Heart left ventricle (tissue), 16 donors: Measurements from ENCODE around the gene NFE2L3. TPM values are rescaled to one million over a fixed set of nuclear protein-coding genes. Genes with fewer than 3 reads are reported as not detected.

Experiments
- ATAC-seq, 4 donors: fragments of 200-7000 bp; cut with Tn5 transposase; one replicate each; pipeline ENCODE4 v1.9.1; 2020 to 2022; ENCODE audit warnings: moderate library complexity in 4 of 4, mild to moderate bottlenecking in 3 of 4, moderate number of reproducible peaks in 1 of 4
- DNase-seq, 5 donors: peaks; one replicate each; pipeline ENCODE4 v3.0.0-alpha.2; 2020
- H3K27ac ChIP-seq, 12 donors: fragments of 200-600 bp; sonication (generic) in 4 of 12; one replicate each; pipeline versions ENCODE4 v1.5.0 to v1.8.0; 2016 to 2022; ENCODE audit warnings: mild to moderate bottlenecking in 2 of 12
- H3K27me3 ChIP-seq, 9 donors: fragments of 200-600 bp; sonication (generic) in 2 of 9; one replicate each; pipeline versions ENCODE4 v1.5.1 to v1.8.0; 2016 to 2022; ENCODE audit warnings: mild to moderate bottlenecking in 3 of 9
- H3K36me3 ChIP-seq, 9 donors: fragments of 200-600 bp; sonication (generic) in 2 of 9; one replicate each; pipeline versions ENCODE4 v1.5.0 to v1.8.0; 2018 to 2022; ENCODE audit warnings: mild to moderate bottlenecking in 2 of 9
- H3K4me1 ChIP-seq, 12 donors: fragments of 200-600 bp; sonication (generic) in 4 of 12; one replicate each; pipeline versions ENCODE4 v1.5.0 to v1.8.0; 2016 to 2022; ENCODE audit warnings: mild to moderate bottlenecking in 3 of 12
- H3K4me3 ChIP-seq, 12 donors: fragments of 200-600 bp; sonication (generic) in 4 of 12; one replicate each; pipeline versions ENCODE4 v1.5.0 to v1.8.0; 2017 to 2022; ENCODE audit warnings: mild to moderate bottlenecking in 9 of 12, moderate library complexity in 4 of 12
- H3K9me3 ChIP-seq, 12 donors: fragments of 200-600 bp; sonication (generic) in 4 of 12; one replicate each; pipeline versions ENCODE4 v1.5.0 to v1.8.0; 2016 to 2022; ENCODE audit warnings: mild to moderate bottlenecking in 1 of 12
- POLR2A ChIP-seq, 2 donors: fragments of 450-650 bp; IDR thresholded peaks; one replicate each; pipeline ENCODE4 v1.6.1; 2017; ENCODE audit warnings: antibody characterized with exemption in 2 of 2, mild to moderate bottlenecking in 2 of 2, moderate library complexity in 2 of 2
- WGBS, 4 donors: extraction: QIAGEN DNeasy Blood & Tissue Kit in 2 of 4; methylation state at CpG; one replicate each; pipeline versions ENCODE4 v1.1.5 to v1.1.7; 2013 to 2018; 5-methylcytosine and 5-hydroxymethylcytosine counted together
- intact Hi-C, 10 donors: fragments of 100-400 bp; cut with DNase I; formaldehyde crosslinking; loops; one replicate each; pipeline versions ENCODE4 v1.11.1 to v1.14.2; 2022
- polyA plus RNA-seq, 2 donors: library from polyadenylated mRNA; stranded (reverse); fragments of 200-250 nt; gene quantifications; one replicate each; pipeline ENCODE4 v1.2.3, GENCODE V29; 2013
- total RNA-seq, 9 donors: library from RNA; depleted of rRNA in 2 of 9; stranded (reverse); fragments of >200 nt in 2 of 9; fragmentation: NEBNext Ultra II Directional in 3 of 9; extraction: Animal tissue kit (Norgen Biotek cat#: 25700) in 3 of 9; gene quantifications; one replicate each; pipeline versions ENCODE4 v1.1.0 to v1.2.4, GENCODE V29; 2016 to 2023
- TF ChIP-seq, protein P1 (sequence below), 12 donors: fragments of 200-600 bp; sonication (generic) in 4 of 12; IDR thresholded peaks; one replicate each; pipeline versions ENCODE4 v1.5.0 to v1.8.0; 2018 to 2022; ENCODE audit warnings: antibody characterized with exemption in 12 of 12, mild to moderate bottlenecking in 5 of 12
- donor health status: ischemic (EF 13 %, LVEDD 7.1; RV severe dilation, severe dysfunction).
- donor health status: healthy with polysubstance abuse.
- donor health status: DM: no; HTN: yes; CAD: no.
- donor health status: DM: no; HTN: no; CAD: no.
- donor health status: ischemic (EF 25% LVEDD 6.9; RV normal size, moderate dysfunction).
- donor health status: ischemic (EF 25% LVEDD 5.7; RV mildly dilated, moderate dysfunction).
- donor health status: healthy.
- donor health status: DM: yes; HTN: yes; CAD: no.
- donor health status: ischemic (EF 35%, LVEDD 5.7; RV mildly dilated, moderate dysfunction).
- donor health status: nonischemic (EF 11% LVEDD 7.7; RV severe dilation, severe dysfunction).
- donor health status: DM: yes; HTN: yes; CAD: no.
- donor health status: PGD.
- donor health status: ischemic (EF 29% LVEDD 5.4; RV normal size, mild dysfunction).
- donor health status: nonischemic (EF 23%, LVEDD 6.1; RV moderate dilation, normal function).

NFE2L3 gene
- total and polyA plus RNA-seq, 11 donors, result 0.75 to 5.6 (median 1.8) TPM

DNA sequence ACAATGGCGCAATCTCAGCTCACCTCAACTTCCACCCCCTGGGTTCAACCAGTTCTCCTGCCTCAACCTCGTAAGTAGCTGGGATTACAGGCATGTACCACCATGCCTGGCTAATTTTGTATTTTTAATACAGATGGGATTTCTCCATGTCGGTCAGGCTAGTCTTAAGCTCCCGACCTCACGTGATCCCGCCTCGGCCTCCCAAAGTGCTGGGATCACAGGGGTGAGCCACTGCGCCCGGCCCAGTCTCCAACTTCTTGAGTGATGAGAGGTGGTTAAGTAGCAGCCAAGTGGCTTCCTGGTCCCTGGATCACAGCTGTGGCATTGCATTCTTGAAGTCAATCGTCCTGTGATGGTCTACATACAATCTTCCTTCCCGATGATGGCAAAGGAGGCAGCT lies 46.1 kb upstream of the NFE2L3 start:
- ATAC-seq (no peak), DNase-seq (no peak)
- Histone ChIP-seq H3K4me1 (no peaks in the 10 kb centered on the region), H3K27me3 (peaks cover 0 to 14% (median 0%) of the 10 kb centered on the region in 9 donors), H3K9me3 (no peaks in the 10 kb centered on the region), H3K36me3 (no peaks in the 10 kb centered on the region), H3K27ac (no peak overlapping the region), H3K4me3 (no peak overlapping the region)
- intact Hi-C loops, result loop anchor here in 1 of 10 donors (2.0 kb wide), 1 partner anchor 27 kb away; no protein-coding TSS in a partner anchor
- TF ChIP-seq POLR2A (IDR thresholded peaks at IDR 0.05), result no peak
- TF ChIP-seq, protein P1, sequence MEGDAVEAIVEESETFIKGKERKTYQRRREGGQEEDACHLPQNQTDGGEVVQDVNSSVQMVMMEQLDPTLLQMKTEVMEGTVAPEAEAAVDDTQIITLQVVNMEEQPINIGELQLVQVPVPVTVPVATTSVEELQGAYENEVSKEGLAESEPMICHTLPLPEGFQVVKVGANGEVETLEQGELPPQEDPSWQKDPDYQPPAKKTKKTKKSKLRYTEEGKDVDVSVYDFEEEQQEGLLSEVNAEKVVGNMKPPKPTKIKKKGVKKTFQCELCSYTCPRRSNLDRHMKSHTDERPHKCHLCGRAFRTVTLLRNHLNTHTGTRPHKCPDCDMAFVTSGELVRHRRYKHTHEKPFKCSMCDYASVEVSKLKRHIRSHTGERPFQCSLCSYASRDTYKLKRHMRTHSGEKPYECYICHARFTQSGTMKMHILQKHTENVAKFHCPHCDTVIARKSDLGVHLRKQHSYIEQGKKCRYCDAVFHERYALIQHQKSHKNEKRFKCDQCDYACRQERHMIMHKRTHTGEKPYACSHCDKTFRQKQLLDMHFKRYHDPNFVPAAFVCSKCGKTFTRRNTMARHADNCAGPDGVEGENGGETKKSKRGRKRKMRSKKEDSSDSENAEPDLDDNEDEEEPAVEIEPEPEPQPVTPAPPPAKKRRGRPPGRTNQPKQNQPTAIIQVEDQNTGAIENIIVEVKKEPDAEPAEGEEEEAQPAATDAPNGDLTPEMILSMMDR (IDR thresholded peaks at IDR 0.05), result no peak
- WGBS, 4 donors, result 89 to 96% (median 90%) methylated on average over 10 to 11 of the region's 11 CpGs

DNA sequence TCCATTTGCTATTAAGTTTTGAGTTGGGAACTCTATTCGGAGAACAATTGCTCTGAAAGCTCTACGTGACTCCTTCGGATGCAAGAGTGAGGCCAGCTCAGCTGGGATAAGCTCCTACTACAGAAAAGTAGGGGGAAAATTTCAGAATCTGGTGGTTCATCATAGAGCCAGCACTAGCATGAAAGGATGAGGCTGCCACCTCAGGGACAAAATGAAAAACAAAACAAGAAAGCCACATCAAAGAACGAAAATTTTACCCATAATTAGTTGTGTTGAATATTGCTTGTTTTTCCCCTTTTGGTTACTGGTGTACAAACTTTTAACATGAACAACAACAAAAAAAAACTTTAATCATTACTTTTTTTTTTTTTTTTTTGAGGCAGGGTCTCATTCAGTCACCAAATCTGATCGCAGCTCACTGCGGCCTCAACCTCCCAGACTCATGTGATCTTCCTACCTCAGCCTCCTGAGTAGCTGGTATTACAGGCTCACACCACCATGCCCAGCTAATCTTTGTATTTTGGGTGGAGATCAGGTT lies 39.7 kb upstream of the NFE2L3 start:
- intact Hi-C loops, result no loop called here
- TF ChIP-seq, protein P1 (IDR thresholded peaks at IDR 0.05), result no peak
- no peak for TF ChIP-seq POLR2A (IDR thresholded peaks at IDR 0.05)
- Histone ChIP-seq H3K27ac (no peak overlapping the region), H3K4me1 (no peaks in the 10 kb centered on the region), H3K36me3 (no peaks in the 10 kb centered on the region), H3K9me3 (no peaks in the 10 kb centered on the region), H3K27me3 (peaks cover 0 to 16% (median 3%) of the 10 kb centered on the region in 9 donors), H3K4me3 (no peak overlapping the region)
- DNase-seq (no peak), ATAC-seq (no peak)
- WGBS, 4 donors, result 81 to 93% (median 90%) methylated on average over 6 of the region's 6 CpGs

DNA sequence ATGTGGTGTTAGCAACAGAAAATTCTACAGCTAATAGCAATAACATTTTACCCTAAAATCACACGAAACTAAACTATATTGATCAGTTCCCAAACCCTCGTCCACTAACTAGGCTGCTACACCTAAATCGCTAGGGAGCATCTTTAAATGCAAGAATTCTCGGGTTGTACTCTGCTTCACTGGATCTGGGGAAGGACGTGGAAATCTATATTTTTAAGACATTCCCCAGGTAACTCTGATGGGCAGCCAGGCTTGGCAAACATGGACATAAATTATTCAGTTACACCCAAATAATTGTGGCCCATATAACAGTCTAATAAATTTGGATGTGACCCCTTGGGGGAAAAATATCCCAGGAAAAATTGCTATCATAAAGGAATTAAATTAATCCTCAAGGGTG lies 36.3 kb upstream of the NFE2L3 start:
- intact Hi-C loops, result no loop called here
- TF ChIP-seq, protein P1 (IDR thresholded peaks at IDR 0.05), result no peak
- no peak for TF ChIP-seq POLR2A (IDR thresholded peaks at IDR 0.05)
- Histone ChIP-seq H3K36me3 (no peaks in the 10 kb centered on the region), H3K4me3 (no peak overlapping the region), H3K9me3 (no peaks in the 10 kb centered on the region), H3K4me1 (no peaks in the 10 kb centered on the region), H3K27ac (no peak overlapping the region), H3K27me3 (peaks cover 0 to 43% (median 6%) of the 10 kb centered on the region in 9 donors)
- 47 to 52% (median 51%) methylated on average over 5 of the region's 5 CpGs for WGBS, 4 donors
- DNase-seq (no peak), ATAC-seq (no peak)

DNA sequence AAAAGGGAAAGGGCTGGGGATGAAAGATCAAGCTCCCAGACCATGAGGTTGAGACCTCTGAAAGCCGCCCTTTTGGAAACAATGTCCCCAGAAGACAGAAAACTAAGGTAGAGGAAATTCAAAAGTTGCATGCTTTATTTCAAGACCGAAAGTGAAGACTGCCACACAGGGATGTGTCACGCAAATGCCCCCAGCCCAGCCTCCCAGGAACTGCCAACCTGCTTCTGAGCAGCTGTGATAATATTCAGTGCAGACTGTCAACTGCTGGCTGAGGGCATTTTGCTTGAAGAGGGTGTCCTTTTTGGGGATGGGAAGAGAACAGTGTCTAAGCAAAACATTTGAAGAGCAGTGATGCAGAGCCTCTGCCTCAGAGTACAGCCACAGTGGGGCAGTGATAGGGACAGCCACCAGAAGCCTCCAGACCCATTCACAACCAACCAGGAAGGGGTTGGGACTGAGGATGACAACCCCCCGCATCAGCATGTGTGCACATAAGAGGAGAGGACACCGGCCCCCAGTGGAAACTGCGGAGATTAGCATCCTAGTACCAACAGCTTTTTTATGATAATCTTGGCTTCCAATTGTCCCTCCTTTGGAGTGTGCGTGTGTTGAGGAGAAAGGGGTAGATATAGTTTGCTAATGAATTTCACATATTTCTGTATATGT lies 34.7 kb upstream of the NFE2L3 start:
- ATAC-seq, result no peak
- intact Hi-C loops, result no loop called here
- H3K27me3 ChIP-seq, result peaks cover 0 to 43% (median 9%) of the 10 kb centered on the region in 9 donors
- no peaks in the 10 kb centered on the region for H3K4me1 ChIP-seq
- no peak overlapping the region for H3K4me3 ChIP-seq
- no peaks in the 10 kb centered on the region for H3K9me3 ChIP-seq
- no peaks in the 10 kb centered on the region for H3K36me3 ChIP-seq
- 44 to 50% (median 45%) methylated on average over 7 of the region's 7 CpGs for whole genome bisulfite sequencing, 4 donors
- TF ChIP-seq, protein P1 (IDR thresholded peaks at IDR 0.05), result no peak
- TF ChIP-seq POLR2A (IDR thresholded peaks at IDR 0.05), result no peak
- no peak overlapping the region for H3K27ac ChIP-seq
- no peak for DNase-seq
